ENCODE results near the gene PTPRG.

The PTPRG gene

GRCh38 chr3:61583890-61584875 is 22.8 kb downstream of the PTPRG start:
- DNase-seq (ENCODE audit: low read depth in 1 of 2, low spot score in 1 of 2): no peak

- no peak for DNase-seq (ENCODE audit: low read depth in 1 of 2, low spot score in 1 of 2)
These were observed 28.5 kb downstream of the PTPRG start for GRCh38 chr3:61589856-61590255.

- no peak for DNase-seq (ENCODE audit: low read depth in 1 of 2, low spot score in 1 of 2)
These were observed 29.9 kb downstream of the PTPRG start for GRCh38 chr3:61591300-61591699.

GRCh38 chr3:61593446-61594029 is 32.2 kb downstream of the PTPRG start:
- no peak for DNase-seq (ENCODE audit: low read depth in 1 of 2, low spot score in 1 of 2)

- no peak for DNase-seq (ENCODE audit: low read depth in 1 of 2, low spot score in 1 of 2)
These were observed 33.0 kb downstream of the PTPRG start for GRCh38 chr3:61594144-61594963.

- DNase-seq (ENCODE audit: low read depth in 1 of 2, low spot score in 1 of 2): no peak
These were observed 33.6 kb downstream of the PTPRG start for GRCh38 chr3:61594964-61595285.

GRCh38 chr3:61595288-61595687 is 33.9 kb downstream of the PTPRG start:
- no peak for DNase-seq (ENCODE audit: low read depth in 1 of 2, low spot score in 1 of 2)

- no peak for DNase-seq (ENCODE audit: low read depth in 1 of 2, low spot score in 1 of 2)
These were observed 34.5 kb downstream of the PTPRG start for GRCh38 chr3:61595826-61596225.

- DNase-seq (ENCODE audit: low read depth in 1 of 2, low spot score in 1 of 2): no peak
These were observed 36.5 kb downstream of the PTPRG start for GRCh38 chr3:61597906-61598305.

- DNase-seq (ENCODE audit: low read depth in 1 of 2, low spot score in 1 of 2): no peak
These were observed 38.8 kb downstream of the PTPRG start for GRCh38 chr3:61600195-61600594.

- DNase-seq (ENCODE audit: low read depth in 1 of 2, low spot score in 1 of 2): no peak
These were observed 40.5 kb downstream of the PTPRG start for GRCh38 chr3:61601831-61602230.

- no peak for DNase-seq (ENCODE audit: low read depth in 1 of 2, low spot score in 1 of 2)
These were observed 41.1 kb downstream of the PTPRG start for GRCh38 chr3:61602466-61602865.

GRCh38 chr3:61605589-61606175 is 44.3 kb downstream of the PTPRG start:
- no peak for DNase-seq (ENCODE audit: low read depth in 1 of 2, low spot score in 1 of 2)

- DNase-seq (ENCODE audit: low read depth in 1 of 2, low spot score in 1 of 2): no peak
These were observed 44.8 kb downstream of the PTPRG start for GRCh38 chr3:61606196-61606595.

- DNase-seq (ENCODE audit: low read depth in 1 of 2, low spot score in 1 of 2): no peak
These were observed 46.7 kb downstream of the PTPRG start for GRCh38 chr3:61608072-61608471.

- DNase-seq (ENCODE audit: low read depth in 1 of 2, low spot score in 1 of 2): no peak
These were observed 47.3 kb downstream of the PTPRG start for GRCh38 chr3:61608711-61609110.

GRCh38 chr3:61610316-61610715 is 48.9 kb downstream of the PTPRG start:
- no peak for DNase-seq (ENCODE audit: low read depth in 1 of 2, low spot score in 1 of 2)

- no peak for DNase-seq (ENCODE audit: low read depth in 1 of 2, low spot score in 1 of 2)
These were observed 51.1 kb downstream of the PTPRG start for GRCh38 chr3:61612211-61613194.

GRCh38 chr3:61613666-61614065 is 52.3 kb downstream of the PTPRG start:
- DNase-seq (ENCODE audit: low read depth in 1 of 2, low spot score in 1 of 2): no peak

- no peak for DNase-seq (ENCODE audit: low read depth in 1 of 2, low spot score in 1 of 2)
These were observed 54.3 kb downstream of the PTPRG start for GRCh38 chr3:61615643-61616042.
